AG09309 (cell line): ENCODE measurements around the gene POLD4.
"Not testable (repeated sequence)": the region's sequence is repeated elsewhere in the genome, so short reads cannot be mapped to it uniquely, and the experiment has no call there.

Experiments
- DNase-seq: peaks from one replicate; pipeline ENCODE4 v3.0.0-alpha.2; 2010; ENCODE audit warnings: low read depth
- H3K4me3 ChIP-seq: 2 replicates; pipeline ENCODE4 v1.5.1; 2011; ENCODE audit warnings: mild to moderate bottlenecking, low read depth, low read length, moderate library complexity; ENCODE audit not compliant: control insufficient read depth
- TF ChIP-seq, protein P1 (sequence below): IDR thresholded peaks from 2 replicates; pipeline ENCODE4 v1.5.1; 2011; ENCODE audit warnings: mild to moderate bottlenecking, low read depth, low read length, inconsistent platforms; ENCODE audit not compliant: insufficient read depth, control insufficient read depth; ENCODE audit errors: missing control alignments

Gene POLD4

DNA sequence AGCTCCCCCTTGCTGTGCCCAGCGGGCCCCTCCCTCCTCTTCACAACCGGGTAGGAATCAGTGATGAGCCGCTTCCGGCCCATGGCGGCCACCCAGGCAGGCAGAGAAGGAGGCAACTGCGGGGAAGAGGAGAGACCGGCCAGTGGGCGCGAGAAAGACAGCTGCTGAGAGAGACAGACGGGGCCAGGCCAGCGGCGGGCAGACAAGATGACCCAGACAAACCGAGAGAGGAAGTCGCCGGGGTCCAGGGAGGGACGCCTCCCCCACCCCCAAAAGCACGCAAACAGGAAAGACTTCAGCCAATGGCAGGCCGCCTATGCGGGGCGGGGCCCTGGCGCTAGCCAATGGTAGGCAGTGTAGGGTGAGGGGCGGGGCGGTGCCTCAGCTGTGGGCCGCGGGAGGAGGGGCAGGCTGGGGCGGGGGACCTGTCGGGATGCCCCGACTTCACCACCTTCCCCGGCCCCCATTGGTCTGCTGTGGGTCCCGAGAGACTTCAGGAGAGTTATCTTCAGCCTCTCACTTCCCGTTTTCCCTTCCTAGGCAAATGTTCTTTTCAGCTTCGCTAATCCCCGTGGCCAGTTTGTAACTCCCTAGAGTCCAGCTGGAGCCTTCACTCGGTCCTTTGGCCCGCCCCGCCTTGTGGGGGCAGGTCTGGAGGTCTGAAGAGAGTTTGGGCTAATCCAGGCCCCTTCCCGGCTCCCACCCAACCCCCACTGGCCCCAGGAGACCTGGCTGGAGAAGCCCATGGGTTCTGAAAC lies at the start of gene POLD4:
TSS of gene POLD4 (minus strand) at position 230 of the 758 bp plus-strand sequence. CDS start at position 83, 147 bp downstream.
- TF ChIP-seq, protein P1, sequence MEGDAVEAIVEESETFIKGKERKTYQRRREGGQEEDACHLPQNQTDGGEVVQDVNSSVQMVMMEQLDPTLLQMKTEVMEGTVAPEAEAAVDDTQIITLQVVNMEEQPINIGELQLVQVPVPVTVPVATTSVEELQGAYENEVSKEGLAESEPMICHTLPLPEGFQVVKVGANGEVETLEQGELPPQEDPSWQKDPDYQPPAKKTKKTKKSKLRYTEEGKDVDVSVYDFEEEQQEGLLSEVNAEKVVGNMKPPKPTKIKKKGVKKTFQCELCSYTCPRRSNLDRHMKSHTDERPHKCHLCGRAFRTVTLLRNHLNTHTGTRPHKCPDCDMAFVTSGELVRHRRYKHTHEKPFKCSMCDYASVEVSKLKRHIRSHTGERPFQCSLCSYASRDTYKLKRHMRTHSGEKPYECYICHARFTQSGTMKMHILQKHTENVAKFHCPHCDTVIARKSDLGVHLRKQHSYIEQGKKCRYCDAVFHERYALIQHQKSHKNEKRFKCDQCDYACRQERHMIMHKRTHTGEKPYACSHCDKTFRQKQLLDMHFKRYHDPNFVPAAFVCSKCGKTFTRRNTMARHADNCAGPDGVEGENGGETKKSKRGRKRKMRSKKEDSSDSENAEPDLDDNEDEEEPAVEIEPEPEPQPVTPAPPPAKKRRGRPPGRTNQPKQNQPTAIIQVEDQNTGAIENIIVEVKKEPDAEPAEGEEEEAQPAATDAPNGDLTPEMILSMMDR, result no peak
- H3K4me3 ChIP-seq, result peak within 1 kb of the TSS; percentile 89
- peak; percentile 82 for DNase-seq

DNA sequence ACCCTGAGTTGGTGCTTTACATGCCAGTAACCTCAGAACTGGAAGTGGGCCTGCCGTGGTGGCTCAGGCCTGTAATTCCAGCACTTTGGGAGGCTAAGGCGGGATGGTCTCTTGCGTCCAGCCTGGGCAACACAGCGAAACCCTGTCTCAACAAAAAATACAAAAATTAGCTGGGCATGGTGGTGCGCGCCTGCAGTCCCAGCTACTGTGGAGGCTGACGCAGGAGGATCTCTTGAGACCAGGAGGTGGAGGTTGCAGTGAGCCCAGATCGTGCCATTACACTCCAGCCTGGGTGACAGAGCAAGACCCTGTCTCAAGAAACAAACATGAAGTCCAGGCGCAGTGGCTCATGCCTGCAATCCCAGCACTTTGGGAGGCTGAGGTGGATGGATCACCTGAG lies 49.7 kb upstream of the POLD4 start:
- not testable (repeated sequence) for H3K4me3 ChIP-seq

DNA sequence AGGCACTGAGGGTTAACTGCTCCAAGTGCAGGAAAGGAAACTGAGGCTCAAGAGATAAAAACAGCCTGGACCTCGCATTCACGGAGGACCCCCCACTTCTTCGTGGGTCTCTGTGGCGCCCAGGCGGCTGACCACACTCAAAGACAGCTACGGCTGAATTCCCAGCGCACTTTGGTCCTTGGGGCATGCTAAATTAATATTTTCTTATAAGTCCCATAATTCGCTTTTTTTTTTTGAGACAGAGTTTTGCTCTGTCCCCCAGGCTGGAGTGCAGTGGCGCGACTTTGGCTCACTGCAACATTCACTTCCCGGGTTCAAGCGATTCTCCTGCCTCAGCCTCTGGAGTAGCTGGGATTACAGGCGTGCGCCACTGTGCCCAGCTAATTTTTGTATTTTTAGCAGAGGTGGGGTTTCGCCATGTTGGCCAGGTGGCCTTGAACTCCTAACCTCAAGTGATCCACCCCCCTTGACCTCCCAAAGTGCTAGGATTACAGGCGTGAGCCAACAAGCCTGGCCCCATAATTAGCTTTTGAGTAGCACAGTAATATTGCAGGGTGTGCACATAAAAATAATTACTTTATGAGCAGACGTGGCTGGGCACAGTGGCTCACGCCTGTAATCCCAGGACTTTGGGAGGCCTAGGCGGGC lies 49.0 kb upstream of the POLD4 start:
- DNase-seq, result not testable (repeated sequence)
- peak overlapping the region; percentile 32 for H3K4me3 ChIP-seq

More for the DNA sequence above, 49.7 kb upstream of the POLD4 start:
- not testable (repeated sequence) for DNase-seq

DNA sequence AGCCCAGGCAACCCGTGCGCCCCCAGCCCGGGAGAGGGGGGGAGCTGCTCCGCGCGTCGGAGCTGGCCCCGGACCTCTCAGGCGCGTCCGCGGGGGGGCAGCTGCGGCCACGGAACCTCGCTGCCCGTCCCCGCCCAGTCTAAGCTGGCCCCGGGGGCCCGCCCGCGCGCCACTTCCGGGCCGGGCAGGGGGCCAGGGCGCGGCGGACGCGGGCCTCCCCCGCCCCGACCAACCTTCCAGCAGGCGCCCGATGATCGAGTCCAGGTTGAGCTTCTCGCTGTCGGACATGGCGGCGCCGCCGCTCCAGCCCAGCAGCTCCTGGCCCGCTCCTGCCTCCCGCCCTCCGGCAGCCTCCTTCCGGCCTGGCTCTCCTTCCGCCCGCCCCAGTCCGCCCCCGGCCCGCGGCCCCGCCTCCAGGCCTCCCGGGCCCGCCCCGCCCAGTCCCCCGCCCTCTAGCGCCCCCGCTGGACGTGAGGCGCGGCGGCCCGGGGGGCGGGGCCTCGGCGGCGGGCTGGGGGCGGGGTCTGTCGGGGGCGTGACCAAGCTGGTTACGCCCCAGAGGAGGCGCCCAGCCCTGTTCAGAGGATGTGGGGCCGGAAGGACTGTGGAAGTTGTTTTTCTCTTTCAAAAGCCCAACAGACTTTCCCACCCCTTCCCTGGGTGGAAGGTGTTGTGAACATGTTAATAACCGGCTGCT lies 48.3 kb upstream of the POLD4 start, which contains the start of gene PPP1CA:
TSS of gene PPP1CA (minus strand) at position 364 of the 697 bp plus-strand sequence. CDS start at position 288, 76 bp downstream.
- DNase-seq, result peak; percentile 38
- TF ChIP-seq, protein P1, result peak; percentile 17

DNA sequence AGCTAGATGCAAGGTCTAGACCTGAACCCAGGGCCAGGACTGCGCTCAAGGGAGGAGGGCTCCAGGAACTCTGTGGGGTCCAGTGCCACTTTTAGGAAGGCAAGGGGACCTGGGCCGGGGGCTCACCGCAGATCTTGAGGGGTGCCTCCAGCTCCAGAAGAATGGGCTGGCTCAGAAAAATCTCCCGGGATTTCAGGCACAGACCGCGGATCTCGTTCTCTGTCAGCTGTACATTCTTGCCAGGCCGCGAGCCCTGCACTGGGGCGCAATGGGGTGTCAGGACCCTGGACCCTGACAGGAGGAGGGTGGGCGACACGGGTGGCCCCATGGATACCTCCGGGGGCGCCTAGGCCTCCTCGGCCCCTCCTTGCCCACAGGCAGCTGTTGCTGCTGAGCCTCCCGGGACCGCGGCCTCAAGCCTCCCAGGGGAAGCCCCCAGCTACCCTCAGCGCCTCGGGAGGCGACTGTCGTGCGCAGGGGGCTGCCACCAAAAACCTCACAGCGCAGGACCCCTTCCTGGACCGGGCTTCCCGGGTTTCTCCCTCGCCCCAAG lies 47.7 kb upstream of the POLD4 start:
- TF ChIP-seq, protein P1, result no peak
- DNase-seq, result no peak
- peak overlapping the region; percentile 93 for H3K4me3 ChIP-seq

More for the DNA sequence above, 48.3 kb upstream of the POLD4 start, which contains the start of gene PPP1CA:
- H3K4me3 ChIP-seq, result peak within 1 kb of the TSS; percentile 93

DNA sequence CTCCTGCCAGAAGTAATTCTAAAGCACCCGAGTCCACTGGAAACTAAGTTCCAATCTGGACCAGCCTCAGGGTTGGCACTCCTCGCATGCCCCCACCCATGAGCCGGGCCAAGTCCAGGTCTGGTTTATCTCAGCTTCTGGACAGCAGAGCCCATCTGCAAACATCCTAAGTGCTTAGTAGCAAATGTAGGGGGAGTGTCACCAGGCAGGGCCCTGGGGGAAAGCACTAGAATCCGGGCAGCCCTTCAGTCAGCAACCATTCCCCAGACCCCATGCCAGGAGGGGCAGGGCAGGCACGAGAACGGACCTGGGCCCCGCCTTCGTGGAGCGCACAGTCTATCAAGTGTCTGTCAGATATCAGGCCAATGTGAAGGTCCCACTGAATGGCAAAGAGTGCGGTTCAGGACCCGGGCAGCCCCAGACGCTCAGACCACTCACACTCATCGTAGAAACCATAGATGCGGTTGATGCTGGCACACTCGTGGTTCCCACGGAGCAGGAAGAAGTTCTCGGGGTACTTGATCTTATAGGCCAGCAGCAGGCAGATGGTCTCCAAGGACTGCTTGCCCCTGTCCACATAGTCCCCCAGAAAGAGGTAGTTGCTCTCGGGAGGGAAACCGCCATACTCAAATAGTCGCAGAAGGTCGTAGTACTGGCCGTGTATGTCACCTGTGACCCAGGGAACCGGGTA lies 47.0 kb upstream of the POLD4 start:
- H3K4me3 ChIP-seq, result peak overlapping the region; percentile 93
- TF ChIP-seq, protein P1, result no peak
- no peak for DNase-seq
